GM10248 (cell line): ENCODE results near the gene LPCAT1.
A peak's percentile ranks its signal among the peaks of the same experiment; 100 is the strongest.

Experiments
- CTCF ChIA-PET: fragments of 300-600 bp; sonication (Branson Sonifier 250); formaldehyde crosslinking; extraction: SDS; loops from one replicate; lab custom pipeline; 2021; ENCODE audit warnings: antibody characterized with exemption; lab: Yijun Ruan, JAX
- POLR2A ChIA-PET: fragments of 350-650 bp; sonication (Branson Sonifier 250); formaldehyde crosslinking; extraction: SDS; loops from one replicate; lab custom pipeline; 2020; ENCODE audit warnings: antibody characterized with exemption; lab: Yijun Ruan, JAX
- DNase-seq: peaks from one replicate; pipeline ENCODE4 v3.0.0; 2012; ENCODE audit errors: extremely low spot score
- TF ChIP-seq, protein P1 (sequence below): IDR thresholded peaks from 2 replicates; pipeline ENCODE4 v1.5.1; 2012; ENCODE audit warnings: mild to moderate bottlenecking, low read depth; ENCODE audit errors: extremely low read depth, missing control alignments, control extremely low read depth

Gene LPCAT1

DNA sequence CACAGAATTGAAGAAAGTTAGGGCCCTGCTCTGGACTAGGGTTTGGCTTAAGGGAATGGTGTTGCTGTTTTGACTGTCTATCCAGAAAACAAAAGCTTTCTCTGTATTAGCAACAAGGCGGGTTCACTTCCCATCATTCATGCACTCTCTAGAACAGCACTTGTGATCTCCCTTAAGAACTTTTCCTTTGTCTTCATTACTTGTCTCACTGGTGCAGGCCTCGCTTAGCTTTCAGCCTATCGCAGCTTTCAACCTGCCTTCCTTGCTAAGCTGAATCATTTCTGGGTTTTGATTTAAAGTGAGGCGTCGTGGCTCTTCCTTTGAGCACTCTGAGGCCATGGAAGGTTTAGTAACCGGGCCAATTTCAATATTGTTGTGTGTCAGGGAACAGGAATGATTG is 35.2 kb upstream of the LPCAT1 start:
- ChIA-PET CTCF (interaction anchor here (1.0 kb wide), 1 partner anchor 12 kb away, joined by 3 read pairs; no protein-coding TSS in a partner anchor), POLR2A (no interaction called here)
- no peak for DNase-seq
- TF ChIP-seq, protein P1, sequence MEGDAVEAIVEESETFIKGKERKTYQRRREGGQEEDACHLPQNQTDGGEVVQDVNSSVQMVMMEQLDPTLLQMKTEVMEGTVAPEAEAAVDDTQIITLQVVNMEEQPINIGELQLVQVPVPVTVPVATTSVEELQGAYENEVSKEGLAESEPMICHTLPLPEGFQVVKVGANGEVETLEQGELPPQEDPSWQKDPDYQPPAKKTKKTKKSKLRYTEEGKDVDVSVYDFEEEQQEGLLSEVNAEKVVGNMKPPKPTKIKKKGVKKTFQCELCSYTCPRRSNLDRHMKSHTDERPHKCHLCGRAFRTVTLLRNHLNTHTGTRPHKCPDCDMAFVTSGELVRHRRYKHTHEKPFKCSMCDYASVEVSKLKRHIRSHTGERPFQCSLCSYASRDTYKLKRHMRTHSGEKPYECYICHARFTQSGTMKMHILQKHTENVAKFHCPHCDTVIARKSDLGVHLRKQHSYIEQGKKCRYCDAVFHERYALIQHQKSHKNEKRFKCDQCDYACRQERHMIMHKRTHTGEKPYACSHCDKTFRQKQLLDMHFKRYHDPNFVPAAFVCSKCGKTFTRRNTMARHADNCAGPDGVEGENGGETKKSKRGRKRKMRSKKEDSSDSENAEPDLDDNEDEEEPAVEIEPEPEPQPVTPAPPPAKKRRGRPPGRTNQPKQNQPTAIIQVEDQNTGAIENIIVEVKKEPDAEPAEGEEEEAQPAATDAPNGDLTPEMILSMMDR: no peak

DNA sequence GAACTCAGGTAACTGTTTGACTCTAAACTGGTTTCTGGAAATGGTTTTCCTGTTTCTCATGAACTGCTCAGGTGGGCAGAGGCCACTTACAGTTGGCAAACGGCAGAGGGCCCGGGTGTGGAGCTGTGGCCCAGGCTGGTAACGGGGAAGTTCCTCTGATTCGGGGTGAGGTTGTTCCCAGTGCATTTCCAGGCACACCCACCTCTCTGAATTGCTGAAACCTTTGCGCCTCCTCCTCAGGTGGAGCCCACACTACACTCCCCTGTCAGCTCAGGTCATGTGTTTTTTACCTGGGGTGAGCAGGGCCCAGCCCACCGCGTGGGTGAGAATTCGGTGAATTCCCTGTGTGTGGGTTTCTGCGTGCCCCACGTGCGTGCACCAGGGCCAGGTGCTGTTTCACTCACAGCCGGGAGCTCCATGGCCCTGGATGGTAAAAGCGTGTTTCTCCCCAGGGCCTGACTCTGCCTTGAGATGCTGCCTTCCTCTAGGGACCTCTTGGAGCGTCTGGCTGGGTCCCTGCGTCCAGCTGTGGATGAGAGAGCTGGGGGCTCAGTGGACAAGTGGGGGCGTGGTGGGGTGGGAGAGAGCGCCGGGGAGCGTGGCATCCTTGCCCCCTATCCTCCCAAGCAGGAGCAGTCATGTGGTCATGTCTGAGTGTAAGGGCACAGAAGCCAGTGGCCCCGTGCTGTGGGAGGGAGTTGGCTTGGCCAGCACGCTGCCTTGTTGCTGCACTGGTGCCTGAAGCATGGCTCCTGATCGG is 33.5 kb upstream of the LPCAT1 start:
- DNase-seq: peak; percentile 13
- ChIA-PET POLR2A (no interaction called here), CTCF (no interaction called here)
- TF ChIP-seq, protein P1: no peak

DNA sequence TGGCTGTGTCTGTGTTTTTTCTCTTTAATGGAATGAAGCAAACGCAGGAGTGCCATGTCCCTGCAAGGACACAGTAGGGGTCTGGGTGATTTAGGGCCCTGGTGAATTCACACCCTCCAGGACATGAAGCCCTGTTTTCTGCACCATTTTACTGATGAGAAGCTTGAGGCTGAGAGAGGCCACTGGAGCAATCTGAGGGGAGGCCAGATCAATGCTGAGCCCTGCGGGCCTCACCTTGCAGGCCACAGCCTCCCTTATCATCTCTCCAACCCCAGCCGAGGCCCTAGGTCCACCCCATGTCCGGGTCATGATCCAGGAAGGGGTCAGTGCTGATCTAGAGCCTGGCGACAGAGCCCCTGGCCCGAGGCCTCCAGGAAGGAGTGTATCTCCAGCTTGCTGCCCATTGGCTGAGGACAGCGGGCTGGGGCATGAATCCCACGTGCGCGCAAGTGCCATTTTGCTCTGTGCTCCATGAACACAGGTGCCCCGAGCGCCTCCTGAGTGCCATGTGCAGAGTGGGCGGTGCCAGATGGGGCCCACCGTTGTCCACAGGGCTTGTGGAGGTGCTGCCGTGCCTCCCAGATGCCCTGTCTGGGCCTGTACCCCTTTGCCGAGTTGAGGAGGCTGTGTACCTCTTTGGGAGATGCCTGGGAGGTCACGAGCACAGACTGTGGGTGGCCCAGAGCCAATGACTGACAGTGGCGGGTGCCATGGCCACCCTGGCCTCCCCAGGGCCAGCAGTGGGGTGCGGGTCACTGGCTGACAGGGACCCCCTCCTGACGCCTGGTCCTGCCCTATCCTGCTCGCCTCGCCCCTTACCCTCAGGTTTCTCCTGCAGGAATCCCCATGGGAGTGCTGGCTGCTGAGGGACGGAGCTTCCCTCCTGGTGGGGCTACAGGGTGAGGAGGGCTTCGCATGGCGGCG is 32.3 kb upstream of the LPCAT1 start:
- DNase-seq: peak; percentile 11
- CTCF ChIA-PET: interaction anchor here (2.1 to 2.7 kb wide), 2 partner anchors 19 to 38 kb away, joined by 4 to 7 read pairs; no protein-coding TSS in a partner anchor
- TF ChIP-seq, protein P1: no peak
- POLR2A ChIA-PET: no interaction called here

DNA sequence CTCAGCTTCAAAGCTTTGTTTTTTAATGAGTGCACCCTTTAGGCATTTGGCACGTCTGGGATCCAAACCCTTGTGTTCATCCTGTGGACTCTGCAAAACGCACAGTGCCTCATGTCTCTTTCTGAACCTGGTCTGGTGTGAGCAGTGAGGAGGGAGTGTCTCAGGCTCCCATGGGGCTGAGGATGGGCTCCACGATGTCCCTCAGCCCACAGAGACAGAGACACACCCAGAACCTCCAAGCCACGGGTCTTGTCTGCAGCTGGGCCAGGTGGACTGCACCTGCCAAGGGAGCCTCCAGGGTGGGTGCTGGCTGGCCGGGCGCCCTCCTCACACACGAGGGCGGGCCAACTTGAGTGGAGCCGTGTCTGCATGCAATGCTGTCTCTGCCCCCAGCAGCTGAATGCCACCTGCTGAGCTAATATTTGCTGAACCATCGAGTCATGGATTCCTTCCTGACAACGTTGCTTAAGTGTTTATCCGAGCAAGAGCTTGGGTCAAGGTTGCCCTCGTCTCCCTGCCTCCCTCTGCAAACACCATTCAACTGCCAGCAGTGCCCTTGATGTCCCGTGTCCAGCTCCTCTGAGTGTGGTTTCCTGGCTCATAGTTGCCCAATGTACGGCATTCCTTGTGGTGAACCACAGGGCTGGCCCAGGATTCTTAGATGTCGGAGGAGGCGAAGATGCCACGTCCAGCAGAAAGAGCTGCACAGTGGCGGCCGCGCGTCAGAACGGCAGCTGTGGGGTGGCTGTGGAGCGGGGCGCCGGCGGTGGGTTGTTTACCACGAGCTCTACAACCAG is 31.4 kb upstream of the LPCAT1 start:
- peak; percentile 26 for DNase-seq
- CTCF ChIA-PET: interaction anchor here (2.1 to 2.7 kb wide), 2 partner anchors 18 to 39 kb away, joined by 4 to 7 read pairs; no protein-coding TSS in a partner anchor
- POLR2A ChIA-PET: interaction anchor here (0.6 kb wide), 1 partner anchor 67 kb away, joined by 3 read pairs; no protein-coding TSS in a partner anchor
- TF ChIP-seq, protein P1: no peak

DNA sequence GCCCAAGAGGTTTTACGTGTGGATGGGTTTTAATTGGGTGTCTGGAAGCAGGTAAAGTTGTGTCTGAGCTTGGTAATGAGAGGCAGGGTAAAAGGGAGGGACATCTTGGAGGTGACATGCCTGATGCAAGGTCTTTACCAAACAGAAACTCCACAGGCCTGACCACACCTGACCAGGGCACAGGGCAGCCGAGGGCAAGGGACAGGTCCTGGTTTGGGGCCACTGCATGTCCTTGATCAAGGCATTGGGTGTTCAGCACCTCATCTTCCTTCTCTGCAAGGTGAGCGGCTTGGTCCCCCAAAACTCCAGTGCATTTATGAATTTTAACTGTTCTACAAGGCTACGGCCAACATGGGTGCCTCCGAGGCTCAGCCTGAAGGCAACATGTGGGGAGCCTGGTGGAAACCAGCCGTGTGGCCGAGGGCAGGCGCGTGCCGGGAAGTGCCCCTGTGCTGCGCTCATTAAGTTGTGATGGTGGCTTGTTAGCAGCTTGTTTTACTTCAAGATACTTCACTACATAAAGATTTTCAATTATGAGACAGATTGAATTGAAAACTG is 30.7 kb upstream of the LPCAT1 start:
- TF ChIP-seq, protein P1: no peak
- ChIA-PET CTCF (interaction anchor here (2.1 to 2.7 kb wide), 2 partner anchors 18 to 39 kb away, joined by 4 to 7 read pairs; no protein-coding TSS in a partner anchor), POLR2A (interaction anchor here (0.6 kb wide), 1 partner anchor 68 kb away, joined by 3 read pairs; no protein-coding TSS in a partner anchor)
- DNase-seq: peak; percentile 17
